Nucleus accumbens (tissue), 56 donors: Measurements from ENCODE around the gene CERKL.

ENCODE experiments used
- DNase-seq, 56 donors: peaks; one replicate each; lab custom pipeline; 2025; lab: John Stamatoyannopoulos, UW

The CERKL gene

DNA sequence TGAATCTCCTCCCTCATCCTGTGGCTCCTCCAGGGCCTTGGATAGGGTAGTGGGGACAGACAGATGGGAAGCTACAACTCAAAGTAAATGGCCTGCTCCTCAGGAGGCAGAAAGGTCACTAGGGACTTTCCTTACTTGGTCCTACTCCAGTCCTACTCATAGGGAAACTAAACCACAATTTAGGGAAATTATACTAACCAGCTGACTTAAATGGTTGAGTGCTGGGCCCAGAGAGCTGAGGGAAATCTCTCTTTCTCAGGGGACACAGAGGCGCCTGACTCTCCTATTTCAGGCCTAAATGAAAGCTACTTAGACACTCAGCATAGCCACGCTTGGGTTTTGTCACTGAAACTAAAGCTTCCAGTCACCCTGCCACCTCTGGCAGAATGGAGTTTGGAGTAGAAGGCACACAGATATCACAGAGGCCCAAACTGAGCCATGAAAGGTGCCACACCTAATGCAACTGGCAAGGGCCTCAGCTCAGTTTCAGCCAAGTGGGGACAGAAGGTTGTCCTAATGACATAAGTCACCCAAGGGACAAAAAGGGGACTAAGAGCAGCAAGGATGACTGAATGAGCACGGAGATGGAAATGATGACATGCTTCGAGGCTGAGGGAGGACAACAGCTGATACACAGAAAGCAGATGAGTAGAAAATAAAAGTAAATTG lies 24.0 kb downstream of the CERKL start:
- no peak for DNase-seq

DNA sequence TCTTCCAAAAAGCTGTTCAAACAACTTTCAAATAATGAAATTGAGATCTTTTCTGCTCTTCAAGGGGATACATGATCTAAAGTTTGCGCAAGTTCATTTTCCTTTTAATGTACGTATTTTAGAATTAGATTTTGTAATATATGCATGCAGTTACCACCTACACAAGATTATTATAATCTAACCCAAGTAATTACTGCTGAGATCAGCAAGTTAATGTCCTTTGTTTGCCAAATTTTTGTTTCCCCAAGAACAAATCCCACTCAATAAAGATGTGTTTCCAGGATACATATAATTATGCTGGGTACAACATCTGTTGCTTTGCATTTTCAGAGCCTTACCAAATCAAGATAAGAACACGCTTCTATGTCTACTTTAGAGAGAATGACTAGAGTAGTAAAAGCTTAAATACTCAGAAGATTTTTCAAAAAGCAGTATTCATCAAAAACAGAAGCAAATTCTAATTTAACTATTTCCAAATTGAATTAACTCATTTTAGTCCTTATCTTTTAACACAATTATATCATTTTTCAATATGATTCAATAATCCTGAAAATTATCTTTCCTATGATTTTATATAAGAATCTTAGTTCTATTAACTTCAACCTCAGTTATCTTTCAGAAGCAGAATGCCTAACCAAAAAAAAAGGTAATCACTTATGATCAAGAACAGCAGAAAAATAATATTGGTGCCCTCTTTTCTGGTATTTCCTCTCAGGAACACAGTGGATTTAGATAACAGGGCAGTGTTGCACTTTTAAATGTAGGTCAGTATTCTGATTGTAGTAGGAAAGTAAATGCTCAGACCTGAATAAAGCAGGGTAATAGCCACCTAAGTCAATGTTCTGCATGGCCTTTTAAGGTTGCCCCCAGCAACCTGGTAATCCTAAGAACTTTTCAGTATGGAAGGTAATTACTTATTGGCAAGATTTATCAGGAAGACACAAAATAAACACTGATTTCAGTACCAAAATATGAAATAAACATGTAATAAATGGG lies 28.0 kb downstream of the CERKL start:
- DNase-seq = no peak

DNA sequence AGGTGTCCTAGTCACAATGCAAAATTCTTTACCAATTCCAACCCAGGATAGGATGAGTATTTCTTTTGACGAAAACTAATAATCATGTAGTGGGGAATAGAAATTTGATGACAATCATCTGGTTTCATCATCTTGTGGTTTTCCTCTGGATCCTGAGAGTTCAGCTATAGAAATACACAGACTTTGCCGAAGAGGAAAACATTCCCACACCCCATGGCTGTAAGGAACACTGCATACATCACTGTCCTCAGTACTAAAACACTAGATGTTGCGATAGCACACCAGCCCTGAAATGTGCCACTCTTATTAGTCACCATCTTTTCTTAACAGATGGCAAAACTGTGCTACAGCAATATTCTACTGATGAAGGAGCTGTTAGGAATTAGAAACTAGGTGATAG lies 29.4 kb downstream of the CERKL start:
- no peak for DNase-seq

DNA sequence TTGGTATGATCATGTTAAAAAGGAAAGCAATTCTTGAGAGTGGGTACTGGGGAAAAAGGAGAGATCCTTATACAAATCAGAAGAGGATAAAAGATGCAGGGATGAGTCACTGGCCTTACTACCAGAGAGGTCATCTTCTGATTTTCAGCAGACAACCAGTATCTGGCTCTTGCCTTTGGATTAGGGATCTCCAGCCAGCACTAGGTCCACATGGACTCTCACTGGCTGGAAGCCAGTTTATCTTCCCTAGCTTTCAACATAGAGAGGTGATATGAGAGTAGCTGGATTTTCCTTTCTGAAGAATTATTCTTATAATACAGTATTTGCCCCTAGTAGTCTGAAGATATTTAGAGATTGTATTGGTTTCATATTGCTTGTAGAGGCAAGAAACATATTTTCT lies 30.2 kb downstream of the CERKL start:
- DNase-seq = no peak

DNA sequence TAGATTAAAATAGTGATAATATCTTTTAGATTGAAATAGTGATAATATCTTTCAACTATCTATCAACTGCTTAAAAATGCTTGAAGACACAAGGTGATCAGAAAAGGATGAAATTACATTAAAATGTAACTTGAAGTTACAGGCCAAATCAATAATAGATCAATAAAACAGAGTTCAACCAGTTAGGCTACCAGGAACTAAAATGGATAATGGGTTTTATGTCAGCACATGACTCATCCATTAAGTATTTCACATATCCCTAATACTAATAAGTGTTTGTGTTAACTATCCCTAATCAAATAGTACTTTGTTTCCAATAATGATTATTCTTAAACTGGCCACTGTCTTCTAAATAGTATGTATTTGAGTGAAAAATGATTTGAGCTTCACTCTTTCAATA lies 33.7 kb downstream of the CERKL start:
- DNase-seq = no peak

DNA sequence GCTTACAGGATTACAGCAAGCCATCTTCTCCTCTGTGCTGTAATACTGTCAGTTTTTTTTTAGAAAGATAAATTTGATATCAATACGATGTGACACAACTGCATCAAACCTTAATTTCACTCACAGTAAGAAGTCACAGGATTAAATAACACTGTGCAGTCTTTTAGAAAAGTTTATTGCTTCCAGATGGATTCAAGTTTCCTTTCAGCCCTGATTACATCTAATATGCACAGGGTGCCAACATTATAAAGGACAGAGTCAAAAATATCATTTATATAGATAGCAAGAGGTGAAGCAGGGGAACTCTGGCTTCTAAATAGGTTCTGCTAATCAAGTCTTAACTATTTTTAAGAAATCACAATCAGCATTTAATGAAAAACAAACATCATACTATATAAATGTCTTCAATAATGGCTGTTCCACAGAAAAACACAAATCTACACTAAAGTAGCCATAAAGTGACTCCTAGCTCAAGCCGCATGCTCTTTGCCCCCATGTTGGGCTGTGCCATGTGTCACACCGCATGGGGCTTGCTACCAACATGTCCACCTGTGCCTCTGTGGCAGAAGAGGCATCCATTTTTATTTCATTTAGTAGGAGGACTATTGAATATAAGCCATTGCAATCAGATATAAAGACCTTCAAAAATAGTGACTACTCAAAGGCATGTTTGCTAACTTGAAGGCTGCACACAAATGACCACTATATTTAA lies 35.0 kb downstream of the CERKL start:
- no peak for DNase-seq

DNA sequence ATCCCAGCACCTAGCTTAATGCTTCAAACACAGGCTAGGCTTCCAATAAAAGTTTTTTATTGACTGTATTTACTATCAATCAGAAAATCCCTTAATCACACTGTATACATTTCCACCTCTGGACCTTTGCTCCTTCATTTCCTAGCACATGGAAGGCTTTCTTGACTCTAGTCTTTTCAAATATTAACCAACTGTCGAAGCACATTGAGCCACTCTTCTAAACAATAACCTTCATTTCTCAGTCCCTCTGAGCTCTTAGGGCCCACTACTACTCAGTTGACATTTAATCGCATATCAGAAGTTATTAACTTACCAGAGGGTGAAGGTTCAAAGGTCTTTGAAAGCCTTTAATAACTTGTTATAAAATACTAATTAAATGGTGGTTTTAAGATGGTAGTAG lies 37.4 kb downstream of the CERKL start:
- no peak for DNase-seq

DNA sequence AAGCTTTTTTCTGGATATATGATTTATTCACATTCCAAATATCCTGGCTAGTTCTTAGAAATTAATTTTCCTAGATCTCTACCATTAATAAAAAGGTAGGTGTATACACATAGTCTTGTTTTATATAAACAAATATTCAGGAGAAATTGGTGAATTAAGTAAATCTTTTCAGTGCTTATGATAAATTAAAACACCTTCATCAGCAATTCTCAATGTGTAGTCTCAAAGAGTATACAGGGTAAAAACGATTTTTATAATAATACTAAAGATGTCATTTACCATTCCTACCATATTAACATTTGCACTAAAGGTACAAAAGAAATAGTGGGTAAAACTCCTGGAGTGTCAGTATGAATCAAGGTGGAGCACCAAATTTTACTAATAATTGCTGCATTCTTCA lies 40.2 kb downstream of the CERKL start:
- no peak for DNase-seq

DNA sequence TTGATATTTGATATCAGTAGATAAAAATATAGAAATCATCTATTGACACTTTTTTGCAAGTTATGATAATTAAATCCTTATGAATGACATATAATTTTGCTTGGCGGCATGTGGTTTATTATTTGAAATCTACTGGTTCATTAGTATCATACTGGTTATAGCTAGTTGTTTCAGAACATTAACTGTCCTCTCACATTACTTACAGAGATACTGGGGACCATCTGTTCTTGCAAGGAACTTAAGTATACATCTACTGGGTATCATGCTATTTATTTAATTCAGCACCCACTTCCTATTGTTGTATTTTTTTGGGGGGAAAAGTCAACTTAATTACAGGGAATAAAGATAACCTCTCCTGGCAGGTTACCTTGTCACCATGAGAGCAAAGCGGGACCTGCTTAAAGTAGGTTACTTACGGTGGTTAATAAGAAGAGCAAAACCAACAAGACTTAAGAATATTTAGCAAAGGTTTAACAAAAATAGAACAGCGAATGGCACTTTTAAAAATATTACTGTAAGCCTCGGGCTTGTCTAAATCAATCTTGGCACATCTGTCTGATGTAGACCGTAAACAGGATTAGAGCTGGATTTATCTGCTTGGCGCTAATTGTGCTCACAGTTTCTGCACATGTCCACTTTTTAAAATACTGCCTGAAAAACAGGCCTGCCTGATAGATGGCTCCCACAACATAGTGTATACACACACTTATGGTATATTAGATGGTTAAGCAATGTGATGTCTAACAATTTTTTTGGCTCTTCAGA lies 41.8 kb downstream of the CERKL start:
- DNase-seq = no peak

DNA sequence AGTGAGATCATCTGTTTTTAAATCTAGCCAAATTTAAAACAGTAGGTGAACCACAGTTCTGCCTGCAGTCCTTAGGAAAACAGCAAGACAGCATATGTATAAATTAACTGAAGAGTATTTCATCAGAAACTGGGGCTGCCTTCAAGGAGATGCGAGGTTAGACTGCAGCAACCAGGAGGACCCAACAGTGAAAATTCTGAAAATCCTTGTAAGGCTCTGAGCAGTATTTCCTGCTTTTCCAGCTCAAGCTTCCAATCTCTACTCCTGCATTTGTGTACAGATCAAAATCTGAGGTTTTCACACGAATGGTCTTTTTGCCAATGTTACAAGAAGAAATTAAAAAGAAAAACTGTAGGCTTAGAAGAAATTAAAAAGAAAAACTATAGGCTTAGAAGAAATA lies 43.7 kb downstream of the CERKL start:
- DNase-seq = no peak

DNA sequence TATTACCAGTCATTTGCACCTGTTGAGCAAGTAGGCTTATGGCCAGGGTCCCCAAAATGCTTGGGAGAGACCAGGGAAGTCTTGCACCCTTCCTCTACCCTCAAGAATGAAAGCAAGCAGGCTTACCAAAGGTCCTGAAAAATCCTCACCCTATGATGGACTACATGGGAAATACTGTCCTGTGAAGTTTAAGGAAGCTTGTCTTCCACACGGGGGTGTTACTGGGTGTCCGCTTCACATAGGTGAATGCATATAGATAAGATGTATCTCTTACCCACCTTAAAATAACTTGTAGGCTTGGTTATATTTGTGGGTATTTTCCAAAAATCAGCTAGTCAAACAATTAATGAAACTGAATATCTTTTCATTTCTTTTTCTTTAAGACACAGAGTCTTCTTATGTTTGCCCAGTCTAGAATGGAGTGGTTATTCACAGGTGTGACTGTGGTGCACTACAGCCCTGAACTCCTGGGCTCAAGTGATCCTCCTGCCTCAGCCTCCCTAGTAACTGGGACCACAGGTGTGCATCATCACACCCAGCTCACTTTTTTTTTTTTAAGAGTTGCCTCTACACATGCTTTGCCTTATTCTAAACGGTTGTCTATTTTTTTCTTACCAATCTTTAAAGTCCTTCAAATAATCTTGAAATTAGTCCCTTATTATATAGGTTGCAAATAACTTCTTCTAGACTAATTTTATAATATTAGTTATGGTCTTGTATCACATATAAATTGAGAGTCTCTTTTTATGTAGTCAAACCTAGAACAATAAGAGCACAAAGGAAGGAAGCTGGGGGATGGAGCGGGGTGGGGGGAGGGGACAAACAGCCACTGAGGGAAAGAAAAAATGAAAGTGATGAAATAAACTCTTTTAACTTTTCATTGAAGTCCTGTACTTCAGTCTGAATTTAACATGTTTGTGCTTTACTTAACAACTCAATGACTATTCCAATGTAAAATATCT lies 49.0 kb downstream of the CERKL start:
- DNase-seq = no peak

DNA sequence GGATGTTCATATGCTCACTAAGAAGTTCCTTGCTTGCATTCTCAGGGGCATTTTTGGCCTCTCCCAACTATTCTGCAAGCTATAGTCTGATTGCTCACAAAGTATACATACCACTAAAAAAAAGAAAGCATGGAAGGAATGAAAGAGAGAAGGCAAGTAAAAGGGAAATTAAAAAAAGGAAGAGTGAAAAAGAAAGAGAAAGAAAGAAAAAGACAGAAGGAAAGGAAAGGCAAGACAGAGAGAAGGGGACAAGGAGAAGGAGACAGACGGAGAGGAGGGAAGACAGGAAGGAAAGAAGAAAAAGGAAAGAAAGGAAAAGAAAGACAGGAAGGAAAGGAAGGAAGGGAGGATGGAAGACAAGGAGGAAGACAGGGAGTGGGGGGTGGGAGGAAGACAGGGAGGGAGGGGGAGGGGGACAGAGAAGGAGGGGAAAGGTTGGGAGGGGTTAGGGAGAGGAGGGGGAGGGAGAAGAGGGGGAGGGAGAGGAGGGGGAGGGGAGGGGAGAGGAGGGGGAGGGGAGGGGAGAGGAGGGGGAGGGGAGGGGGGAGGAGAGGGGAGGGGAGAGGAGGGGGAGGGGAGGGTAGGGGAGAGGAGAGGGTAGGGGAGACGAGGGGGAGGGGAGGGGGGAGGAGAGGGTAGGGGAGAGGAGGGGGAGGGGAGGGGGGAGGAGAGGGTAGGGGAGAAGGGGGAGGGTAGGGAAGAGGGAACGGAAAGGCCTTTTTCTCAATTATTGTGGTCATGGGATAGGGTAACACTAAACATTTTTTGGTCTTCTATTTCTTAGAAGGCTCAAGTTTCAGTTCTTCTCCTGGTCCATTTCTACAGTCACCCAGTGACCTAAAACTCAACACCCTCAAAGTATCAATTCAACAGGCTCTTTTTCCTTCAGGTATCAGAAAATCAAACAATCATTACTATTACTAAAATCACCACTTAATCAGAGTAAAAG lies 50.7 kb downstream of the CERKL start:
- no peak for DNase-seq

DNA sequence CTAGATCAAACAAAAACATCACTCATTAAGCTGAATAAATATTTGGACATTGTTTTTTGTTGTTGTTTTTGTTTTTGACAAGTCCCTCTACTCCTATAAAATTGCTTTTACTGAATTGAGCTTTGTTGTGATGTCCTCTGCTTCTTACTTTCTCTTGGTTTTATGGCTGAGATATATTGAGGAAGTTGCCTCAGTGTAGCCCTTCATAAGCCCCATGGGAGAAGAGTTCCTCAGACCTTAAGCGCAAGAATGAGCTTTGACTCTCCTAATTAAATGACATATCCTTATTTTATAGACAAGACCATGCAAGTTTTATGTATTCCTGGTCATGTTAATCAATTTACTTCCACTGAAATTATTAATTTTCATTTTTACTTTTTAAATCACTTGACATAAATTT lies 54.9 kb downstream of the CERKL start:
- no peak for DNase-seq

DNA sequence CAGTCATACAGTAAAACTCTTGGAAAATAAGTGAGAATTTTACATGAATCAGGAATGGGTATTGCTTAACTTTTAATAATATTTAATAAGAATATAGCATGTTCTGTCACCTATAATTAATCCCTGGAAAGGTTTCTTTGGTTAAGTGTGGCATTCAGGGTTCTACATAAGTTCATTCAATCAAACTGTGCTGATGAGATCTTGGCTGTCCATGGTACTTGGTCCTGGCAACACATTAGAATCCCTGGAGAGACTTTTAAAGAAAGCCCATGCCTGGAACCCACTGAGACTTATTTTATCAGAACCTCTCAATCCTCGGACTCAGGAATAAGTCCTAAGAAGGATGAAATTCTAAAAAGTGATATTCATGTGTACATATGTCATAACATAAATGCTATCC lies 60.3 kb downstream of the CERKL start:
- DNase-seq = no peak

DNA sequence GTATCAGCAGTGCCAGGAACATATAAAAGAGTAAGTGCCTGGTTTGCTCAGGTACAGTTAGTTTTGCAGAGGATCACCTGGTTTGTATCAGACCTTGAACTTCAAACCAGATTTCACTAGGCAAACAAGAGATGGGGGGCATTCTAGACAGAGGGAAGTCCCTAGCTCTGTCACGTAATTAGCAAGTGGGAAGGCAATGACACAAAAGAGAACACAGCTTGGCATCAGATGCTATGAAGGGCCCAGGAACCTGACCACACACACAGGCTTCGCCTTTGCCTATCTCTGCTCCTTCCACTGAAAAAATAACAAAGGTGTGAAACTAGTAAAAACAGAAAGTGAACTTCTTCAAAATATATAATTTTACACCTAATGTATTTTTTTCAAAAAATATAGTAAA lies 62.6 kb downstream of the CERKL start:
- DNase-seq = no peak

DNA sequence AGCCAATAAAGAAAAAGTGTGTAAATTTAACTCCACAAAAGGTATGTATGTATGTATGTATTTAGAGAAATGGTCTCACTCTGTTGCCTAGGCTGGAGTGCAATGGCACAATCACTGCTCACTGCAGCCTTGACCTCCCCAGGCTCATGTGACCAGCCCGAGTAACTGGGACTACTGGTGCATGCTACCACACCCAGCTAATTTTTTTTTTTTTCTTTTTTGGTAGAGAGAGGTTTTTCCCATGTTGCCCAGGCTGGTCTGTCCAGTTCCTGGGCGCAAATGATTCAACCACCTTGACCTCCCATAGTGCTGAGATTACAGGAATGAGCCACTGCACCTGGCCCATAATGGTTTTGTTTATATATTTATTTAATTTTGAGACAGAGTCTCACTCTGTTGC lies 67.1 kb downstream of the CERKL start:
- DNase-seq = no peak

DNA sequence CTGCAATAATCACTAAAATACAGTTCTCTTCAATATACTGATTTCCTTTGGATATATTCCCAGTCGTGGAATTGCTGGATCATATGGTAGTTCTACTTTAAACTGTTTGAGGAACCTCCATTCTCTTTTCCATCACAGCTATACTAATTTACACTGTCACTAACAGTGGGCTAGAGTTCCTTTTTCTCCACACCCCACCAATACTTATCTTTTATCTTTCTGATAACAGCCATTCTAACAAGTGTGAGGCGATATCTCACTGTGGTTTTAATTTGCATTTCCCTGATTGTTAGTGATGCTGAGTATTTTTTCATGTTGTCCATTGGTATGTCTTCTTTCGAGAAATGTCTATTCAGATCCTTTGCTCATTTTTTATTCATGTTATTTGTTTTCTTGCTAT lies 68.4 kb downstream of the CERKL start:
- DNase-seq = no peak

DNA sequence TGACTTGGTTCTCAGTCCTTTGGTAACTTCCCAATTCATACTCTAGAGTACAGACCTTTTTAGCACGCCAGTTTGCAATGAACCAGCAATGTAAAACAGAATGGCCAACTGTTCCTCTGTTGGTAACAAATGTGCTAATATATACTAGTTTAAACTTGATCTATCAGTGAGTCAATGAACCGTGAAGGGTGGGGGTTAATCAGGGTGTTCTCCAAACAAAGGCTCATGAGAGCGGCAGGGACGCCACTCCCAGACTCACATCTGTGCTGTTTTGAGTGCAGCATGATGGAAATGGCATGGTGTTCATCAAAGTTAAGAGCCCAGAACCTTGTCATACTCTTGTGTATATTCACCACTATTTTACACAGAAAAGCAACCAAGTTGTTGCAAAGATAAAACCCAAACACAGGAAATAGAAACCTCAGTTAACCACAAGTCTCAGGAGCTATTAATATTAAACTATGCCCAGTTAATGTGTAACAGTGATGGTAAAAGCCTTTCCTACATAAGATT lies 70.3 kb downstream of the CERKL start:
- DNase-seq = no peak
